ENCODE results near the gene PSMC3. TPM values are rescaled to one million over a fixed set of nuclear protein-coding genes. Genes with fewer than 3 reads are reported as not detected.

The PSMC3 gene
- total RNA-seq, 1 experiment from 2014 or later: 179 TPM

- no CpG with 5 or more reads among the region's 3 CpGs for WGBS (ENCODE audit: extremely low coverage, insufficient read length, low lambda C conversion rate)
- H3K4me3 Mint-ChIP-seq: no peak overlapping the region
Measured at GRCh38 chr11:47435687-47436086, 9.4 kb upstream of the PSMC3 start.

More at GRCh38 chr11:47435687-47436086, 9.4 kb upstream of the PSMC3 start:
- H3K9me3 Mint-ChIP-seq: no peaks in the 10 kb centered on the region
- no peaks in the 10 kb centered on the region; the same call in 1 of the 2 replicates for H3K27me3 Mint-ChIP-seq (ENCODE audit: low read depth)
- H3K4me2 ChIP-seq (ENCODE audit: insufficient read depth, insufficient read length, low read length): no peak overlapping the region
- no peak for DNase-seq
- peak overlapping the region in 1 of 3 experiments; percentile 85; a peak in 1 of 7 replicates for H3K27ac Mint-ChIP-seq
- no peak overlapping the region for H2BK15ac ChIP-seq (ENCODE audit: low read depth, low read length)
- H3K4ac ChIP-seq (ENCODE audit: low read depth, low read length): no peak overlapping the region
- H3K9me3 ChIP-seq (ENCODE audit: control insufficient read depth, low read depth, low read length): no peaks in the 10 kb centered on the region
- H3K36me3 Mint-ChIP-seq (ENCODE audit: insufficient read depth in 1 of 3, low read depth in 3 of 3): no peaks in the 10 kb centered on the region; a peak in 1 of 7 replicates
- H2BK120ac ChIP-seq (ENCODE audit: low read depth, low read length, poor library complexity, severe bottlenecking): no peak overlapping the region
- no peak overlapping the region for H2BK12ac ChIP-seq (ENCODE audit: insufficient read length, low read depth, low read length)
- H4K5ac ChIP-seq (ENCODE audit: insufficient read length, low read depth, low read length): no peak overlapping the region
- H4K91ac ChIP-seq (ENCODE audit: insufficient read length, low read depth, low read length): no peak overlapping the region
- H2BK5ac ChIP-seq (ENCODE audit: insufficient read length, low read length): no peak overlapping the region
- H2AK5ac ChIP-seq (ENCODE audit: insufficient read length, low read length): no peak overlapping the region
- no peaks in the 10 kb centered on the region for H3K23me2 ChIP-seq (ENCODE audit: insufficient read length, low read depth, low read length, poor library complexity, severe bottlenecking)
- no peaks in the 10 kb centered on the region for H3K4me1 Mint-ChIP-seq
- no peak overlapping the region for H3K56ac ChIP-seq (ENCODE audit: insufficient read length, low read depth, low read length)
- H3K4me1 ChIP-seq (ENCODE audit: insufficient read depth, low read length): no peaks in the 10 kb centered on the region
- TF ChIP-seq CTCF (conservative IDR thresholded peaks at IDR 0.05): no peak
- no peaks in the 10 kb centered on the region for H3K27me3 ChIP-seq (ENCODE audit: insufficient read depth, low read length)
- H4K20me1 ChIP-seq (ENCODE audit: control insufficient read depth, insufficient read depth, insufficient read length): no peaks in the 10 kb centered on the region
- no peak overlapping the region for H3K27ac ChIP-seq (ENCODE audit: insufficient read length, low read depth, low read length)
- no peak overlapping the region for H4K8ac ChIP-seq (replicated peaks; ENCODE audit: insufficient read length, low read depth, low read length)
- no peak overlapping the region for H2BK20ac ChIP-seq (ENCODE audit: low read depth, low read length, poor library complexity, severe bottlenecking)
- no peak overlapping the region for H3T11ph ChIP-seq (ENCODE audit: low read length)
- no peaks in the 10 kb centered on the region for H3K79me2 ChIP-seq (ENCODE audit: insufficient read depth, low read length)
- no peak overlapping the region for H3K18ac ChIP-seq (ENCODE audit: insufficient read length, low read depth, low read length)
- no peaks in the 10 kb centered on the region for H3K79me1 ChIP-seq (ENCODE audit: insufficient read depth, low read depth, low read length, poor library complexity, severe bottlenecking)
- no peak overlapping the region for H2AFZ ChIP-seq (ENCODE audit: low read length)
- H3K23ac ChIP-seq (ENCODE audit: insufficient read length, low read depth, low read length): no peak overlapping the region
- no peak overlapping the region for H3K9ac ChIP-seq (ENCODE audit: extremely low read depth, insufficient read length, low read length)
- H3K14ac ChIP-seq (ENCODE audit: insufficient read depth, low read length): no peak overlapping the region
